Stimulated activated CD4-positive, alpha-beta T cell treated with anti-CD3 and anti-CD28 coated beads, Interleukin-2, amount 100 ng/mL, for 4 hours (primary cell): ENCODE data around the gene SIDT2.

Experiments used
- DNase-seq: peaks from one replicate; pipeline ENCODE4 v3.0.0-alpha.2; 2020; ENCODE audit warnings: low read depth

SIDT2 gene

GRCh38 chr11:117222991-117223740, 44.6 kb downstream of the SIDT2 start:
- no peak for DNase-seq

GRCh38 chr11:117223741-117224689, 45.5 kb downstream of the SIDT2 start:
- DNase-seq, result no peak

- no peak for DNase-seq
Measured at GRCh38 chr11:117225553-117226170, 47.1 kb downstream of the SIDT2 start.

GRCh38 chr11:117226388-117227385, 48.1 kb downstream of the SIDT2 start:
- DNase-seq, result peak; percentile 29

- DNase-seq, result no peak
Measured at GRCh38 chr11:117228091-117228490, 49.5 kb downstream of the SIDT2 start.

GRCh38 chr11:117229411-117229810, 50.9 kb downstream of the SIDT2 start:
- no peak for DNase-seq

GRCh38 chr11:117229931-117230285, 51.4 kb downstream of the SIDT2 start:
- no peak for DNase-seq

GRCh38 chr11:117230286-117230961, 51.9 kb downstream of the SIDT2 start:
- peak; percentile 50 for DNase-seq

GRCh38 chr11:117230999-117231841, 52.7 kb downstream of the SIDT2 start:
- DNase-seq, result no peak

- DNase-seq, result no peak
Measured at GRCh38 chr11:117231842-117232091, 53.2 kb downstream of the SIDT2 start, which contains the start of gene PCSK7. TSS of gene PCSK7 (minus strand) at chr11:117232073. CDS start at chr11:117229844, 2,229 bp downstream.

- peak; percentile 64 for DNase-seq
Measured at GRCh38 chr11:117232092-117232878, 53.7 kb downstream of the SIDT2 start, which contains the start of gene RNF214. TSS of gene RNF214 (plus strand) at chr11:117232671. CDS start at chr11:117234273, 1,602 bp downstream.

- no peak for DNase-seq
Measured at GRCh38 chr11:117232911-117233409, 54.4 kb downstream of the SIDT2 start.

- DNase-seq, result no peak
Measured at GRCh38 chr11:117238221-117238620, 59.7 kb downstream of the SIDT2 start.

GRCh38 chr11:117239295-117239694, 60.8 kb downstream of the SIDT2 start:
- DNase-seq, result no peak
